Gastroesophageal sphincter (tissue), 4 donors: ENCODE data around the gene PTH. TPM values are rescaled to one million over a fixed set of nuclear protein-coding genes. Genes with fewer than 3 reads are reported as not detected.

ENCODE experiments used
- ATAC-seq: fragments of 150-250 bp; one replicate; pipeline ENCODE4 v1.9.1; 2016; ENCODE audit warnings: mild to moderate bottlenecking, moderate library complexity
- H3K27ac ChIP-seq, 4 donors: fragments of 200-600 bp; sonication (generic) in 3 of 4; 1 replicate in 3 of 4; 2 replicates in 1 of 4; pipeline ENCODE4 v1.5.1; 2016 to 2019
- H3K27me3 ChIP-seq: fragments of 200-600 bp; sonication (generic); one replicate; pipeline ENCODE4 v1.5.1; 2019
- H3K36me3 ChIP-seq, 2 donors: fragments of 200-600 bp; sonication (generic); one replicate each; pipeline ENCODE4 v1.5.1; 2019; ENCODE audit warnings: control low read depth in 1 of 2
- H3K4me1 ChIP-seq, 3 donors: fragments of 200-600 bp; sonication (generic); 1 replicate in 2 of 3; 2 replicates in 1 of 3; pipeline ENCODE4 v1.5.1; 2016 to 2019; ENCODE audit warnings: control low read depth in 2 of 3
- H3K4me3 ChIP-seq, 2 donors: fragments of 200-600 bp; sonication (generic); one replicate each; pipeline ENCODE4 v1.5.1; 2019; ENCODE audit warnings: mild to moderate bottlenecking in 1 of 2, moderate library complexity in 1 of 2
- H3K9me3 ChIP-seq, 3 donors: fragments of 200-600 bp; sonication (generic); one replicate each; pipeline ENCODE4 v1.5.1; 2017 to 2019; ENCODE audit warnings: control low read depth in 2 of 3
- EP300 ChIP-seq: sonication (generic); formaldehyde crosslinking; IDR thresholded peaks from one replicate; pipeline ENCODE4 v1.6.1; 2017; ENCODE audit warnings: antibody characterized with exemption, mild to moderate bottlenecking
- POLR2A ChIP-seq, 2 donors: fragments of 450-650 bp; IDR thresholded peaks; one replicate each; pipeline ENCODE4 v1.6.1; 2017; ENCODE audit warnings: antibody characterized with exemption in 2 of 2, mild to moderate bottlenecking in 2 of 2, moderate library complexity in 1 of 2
- POLR2AphosphoS5 ChIP-seq: sonication (generic); formaldehyde crosslinking; IDR thresholded peaks from one replicate; pipeline ENCODE4 v1.6.1; 2017; ENCODE audit warnings: antibody characterized with exemption
- WGBS, 2 donors: methylation state at CpG; one replicate each; pipeline ENCODE4 v1.1.5; 2018; ENCODE audit warnings: low coverage in 1 of 2; 5-methylcytosine and 5-hydroxymethylcytosine counted together
- total RNA-seq, 4 donors: library from RNA; depleted of rRNA; stranded (reverse); fragments of >200 nt; gene quantifications; one replicate each; pipeline ENCODE4 v1.1.0, GENCODE V29; 2016
- TF ChIP-seq, protein P1 (sequence below), 4 experiments: fragments of 200-600 bp in 2 of 4; fragments of 450-650 bp in 2 of 4; sonication (generic) in 1 of 4; IDR thresholded peaks; one replicate each; pipeline ENCODE4 v1.5.1; 2017 to 2019; ENCODE audit warnings: antibody characterized with exemption in 4 of 4, mild to moderate bottlenecking in 2 of 4, moderate library complexity in 2 of 4

PTH gene
- total RNA-seq, 4 donors from 2014 or later = not detected

DNA sequence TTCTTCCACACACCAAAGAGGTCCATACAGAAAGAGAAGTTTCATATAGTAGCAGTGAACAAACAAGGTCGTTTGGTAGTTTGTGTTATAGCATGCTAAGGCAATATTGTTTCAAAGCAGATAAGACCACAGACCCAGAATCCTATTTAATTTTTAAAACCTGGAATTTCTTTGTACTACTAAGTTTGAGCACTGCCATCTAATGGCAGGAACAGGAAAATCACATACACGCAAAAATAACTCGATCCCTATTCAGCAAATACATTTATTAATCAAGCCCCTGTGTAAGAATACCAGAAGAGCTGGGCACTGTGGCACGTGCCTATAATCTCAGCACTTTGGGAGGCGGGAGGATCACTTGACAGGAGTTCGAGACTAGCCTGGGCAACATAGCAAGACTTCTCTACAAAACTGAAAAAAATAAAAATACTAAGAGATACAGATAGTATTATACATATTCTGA lies 29.9 kb downstream of the PTH start:
- no peak for ATAC-seq
- no peaks in the 10 kb centered on the region for H3K36me3 ChIP-seq
- 2 to 13% methylated on average over 6 of the region's 6 CpGs for WGBS, 2 donors
- peaks cover 10% of the 10 kb centered on the region for H3K27me3 ChIP-seq
- no peak for TF ChIP-seq EP300
- TF ChIP-seq, protein P1, sequence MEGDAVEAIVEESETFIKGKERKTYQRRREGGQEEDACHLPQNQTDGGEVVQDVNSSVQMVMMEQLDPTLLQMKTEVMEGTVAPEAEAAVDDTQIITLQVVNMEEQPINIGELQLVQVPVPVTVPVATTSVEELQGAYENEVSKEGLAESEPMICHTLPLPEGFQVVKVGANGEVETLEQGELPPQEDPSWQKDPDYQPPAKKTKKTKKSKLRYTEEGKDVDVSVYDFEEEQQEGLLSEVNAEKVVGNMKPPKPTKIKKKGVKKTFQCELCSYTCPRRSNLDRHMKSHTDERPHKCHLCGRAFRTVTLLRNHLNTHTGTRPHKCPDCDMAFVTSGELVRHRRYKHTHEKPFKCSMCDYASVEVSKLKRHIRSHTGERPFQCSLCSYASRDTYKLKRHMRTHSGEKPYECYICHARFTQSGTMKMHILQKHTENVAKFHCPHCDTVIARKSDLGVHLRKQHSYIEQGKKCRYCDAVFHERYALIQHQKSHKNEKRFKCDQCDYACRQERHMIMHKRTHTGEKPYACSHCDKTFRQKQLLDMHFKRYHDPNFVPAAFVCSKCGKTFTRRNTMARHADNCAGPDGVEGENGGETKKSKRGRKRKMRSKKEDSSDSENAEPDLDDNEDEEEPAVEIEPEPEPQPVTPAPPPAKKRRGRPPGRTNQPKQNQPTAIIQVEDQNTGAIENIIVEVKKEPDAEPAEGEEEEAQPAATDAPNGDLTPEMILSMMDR (IDR thresholded peaks at IDR 0.05) = peak; percentile 35 to 64 (median 44)
- peaks cover 5 to 22% (median 11%) of the 10 kb centered on the region in 3 donors for H3K4me1 ChIP-seq
- H3K9me3 ChIP-seq = no peaks in the 10 kb centered on the region
- H3K4me3 ChIP-seq = no peak overlapping the region
- no peak overlapping the region for H3K27ac ChIP-seq

DNA sequence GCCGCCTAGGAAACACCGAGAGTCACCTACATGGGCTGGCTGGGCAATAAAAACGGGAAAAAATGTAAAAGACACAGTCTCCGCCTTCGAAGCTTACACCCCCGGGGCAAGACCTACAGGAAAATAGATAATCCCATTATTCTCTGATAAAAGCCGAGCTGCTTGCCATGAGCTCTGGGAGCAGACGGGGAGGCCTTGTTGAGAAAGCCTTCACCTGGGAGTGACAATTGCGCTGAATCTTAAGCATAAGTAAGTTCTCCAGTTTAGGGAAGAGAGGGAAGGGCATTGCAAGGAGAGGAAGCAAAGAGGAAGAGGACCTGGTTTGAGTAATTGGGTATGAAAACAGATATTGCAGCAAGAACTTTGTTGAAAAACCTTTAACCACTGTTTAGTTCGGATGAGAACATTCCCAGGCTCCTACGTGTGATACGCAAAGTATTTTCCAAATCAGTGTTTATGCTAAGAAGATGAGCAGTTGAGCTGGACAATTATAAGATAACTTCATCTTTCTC lies 32.0 kb downstream of the PTH start:
- H3K4me3 ChIP-seq = peak overlapping the region; percentile 51 to 89
- peaks cover 5 to 22% (median 14%) of the 10 kb centered on the region in 3 donors for H3K4me1 ChIP-seq
- H3K27me3 ChIP-seq = no peaks in the 10 kb centered on the region
- no peaks in the 10 kb centered on the region for H3K9me3 ChIP-seq
- WGBS, 2 donors = 30 to 52% methylated on average over 7 to 11 of the region's 12 CpGs
- ATAC-seq = no peak
- peak overlapping the region; percentile 44 to 96 (median 93) for H3K27ac ChIP-seq
- no peaks in the 10 kb centered on the region for H3K36me3 ChIP-seq
- TF ChIP-seq EP300 (no peak), POLR2A (IDR thresholded peaks at IDR 0.05) (no peak), POLR2AphosphoS5 (no peak)
- TF ChIP-seq, protein P1 (IDR thresholded peaks at IDR 0.05) = no peak

DNA sequence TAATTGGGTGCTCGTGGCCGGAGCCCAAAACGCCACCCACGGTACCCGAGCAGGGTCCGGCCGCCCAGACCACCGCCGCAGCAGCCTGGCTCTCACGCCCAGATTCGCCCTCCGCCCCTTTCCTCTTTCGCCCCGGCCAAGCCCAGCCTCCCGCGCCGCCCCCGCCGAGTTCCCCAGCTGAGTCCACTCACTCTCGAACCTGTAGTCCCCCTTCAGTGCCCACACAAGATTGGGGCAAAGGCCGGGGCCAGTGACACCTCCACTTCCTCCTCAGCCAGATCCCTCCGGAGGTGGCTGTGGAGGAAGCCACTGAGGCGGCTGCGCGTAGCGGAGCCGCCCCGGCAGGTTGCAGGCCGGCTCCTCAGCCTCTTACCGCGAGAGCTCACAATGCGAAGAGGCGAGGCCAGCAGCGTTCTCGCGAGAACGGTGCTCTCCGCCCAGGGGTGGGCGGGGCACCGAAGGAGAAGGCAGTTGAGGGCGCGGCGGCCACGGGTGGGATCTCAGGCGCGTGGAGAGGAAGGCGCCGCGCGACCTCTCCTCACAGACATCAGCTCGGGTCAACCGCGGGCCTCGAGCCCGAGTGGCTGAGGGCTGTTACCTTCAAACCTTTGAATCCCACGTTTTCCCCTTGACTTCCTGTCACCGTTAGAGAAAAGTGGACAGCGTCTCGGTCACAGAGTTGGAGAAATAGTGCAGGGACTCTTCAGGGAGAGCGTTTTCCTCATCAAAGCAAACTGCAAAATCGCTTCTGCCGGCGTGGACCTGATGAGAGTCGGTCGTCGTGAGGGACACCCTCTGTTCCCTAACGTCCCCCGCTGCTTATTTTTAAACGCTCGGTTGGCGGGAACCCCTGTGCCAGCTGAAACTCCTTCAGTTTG lies 32.7 kb downstream of the PTH start, which contains the start of gene BTBD10:
BTBD10 (minus strand) TSS at position 322 of the 878 bp plus-strand sequence. CDS start 18,098 bp downstream, outside the sequence.
- Histone ChIP-seq H3K27me3 (no peaks in the 10 kb centered on the region), H3K9me3 (no peaks in the 10 kb centered on the region), H3K27ac (peak within 1 kb of the TSS; percentile 44 to 96 (median 93)), H3K4me1 (peaks cover 5 to 22% (median 14%) of the 10 kb centered on the region in 3 donors), H3K36me3 (no peaks in the 10 kb centered on the region), H3K4me3 (peak within 1 kb of the TSS; percentile 51 to 89)
- 0% methylated on average over 11 to 23 of the region's 71 CpGs for WGBS, 2 donors
- TF ChIP-seq EP300 = no peak
- TF ChIP-seq POLR2AphosphoS5 = peak; percentile 68
- TF ChIP-seq POLR2A (IDR thresholded peaks at IDR 0.05) = peak; percentile 69 to 82
- TF ChIP-seq, protein P1 (IDR thresholded peaks at IDR 0.05) = peak in 1 of 4 experiments; percentile 21
- peak; percentile 98 for ATAC-seq

DNA sequence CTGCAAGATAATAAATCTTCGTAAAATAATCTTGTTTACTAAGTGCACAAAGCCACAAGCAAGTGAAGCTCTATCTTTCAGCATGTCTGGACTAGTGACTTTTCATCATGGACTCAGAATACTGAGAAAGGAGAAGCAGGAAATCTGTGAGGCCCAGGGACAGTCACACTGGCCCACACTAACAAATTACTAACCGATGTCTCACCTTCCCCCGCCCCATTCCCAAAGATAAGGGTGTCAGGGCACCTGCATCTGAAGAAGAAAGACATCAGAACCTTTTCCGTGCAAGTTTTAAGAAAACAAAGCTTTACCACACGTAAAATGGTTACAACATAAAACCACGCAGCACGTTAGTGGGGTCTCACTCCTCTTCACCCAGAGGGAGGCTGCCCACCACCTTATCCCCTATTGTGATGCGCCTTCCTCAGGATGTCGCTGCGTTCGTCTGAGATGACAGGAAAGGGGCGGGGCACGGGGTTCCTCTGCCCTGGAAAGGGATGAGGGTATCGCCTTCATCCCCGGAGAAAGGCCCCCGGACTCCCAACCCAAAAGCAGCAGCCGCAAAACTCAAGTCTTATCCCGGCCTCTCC lies 33.4 kb downstream of the PTH start:
- Histone ChIP-seq H3K36me3 (no peaks in the 10 kb centered on the region), H3K4me3 (peak overlapping the region; percentile 51 to 89), H3K27ac (peak overlapping the region; percentile 44 to 96 (median 93)), H3K27me3 (no peaks in the 10 kb centered on the region), H3K4me1 (peaks cover 5 to 22% (median 14%) of the 10 kb centered on the region in 3 donors), H3K9me3 (no peaks in the 10 kb centered on the region)
- TF ChIP-seq, protein P1 (IDR thresholded peaks at IDR 0.05) = no peak
- TF ChIP-seq POLR2A (IDR thresholded peaks at IDR 0.05) (no peak), POLR2AphosphoS5 (no peak), EP300 (no peak)
- 5 to 8% methylated on average over 4 to 8 of the region's 18 CpGs for WGBS, 2 donors
- ATAC-seq = peak; percentile 57
